Muscle of arm (tissue), 12 donors: Measurements from ENCODE around the gene SSRP1. TPM values are rescaled to one million over a fixed set of nuclear protein-coding genes. Genes with fewer than 3 reads are reported as not detected.
"Not testable (repeated sequence)": the region's sequence is repeated elsewhere in the genome, so short reads cannot be mapped to it uniquely, and the experiment has no call there.

Experiments
- DNase-seq: peaks from one replicate; pipeline ENCODE4 v3.0.0-alpha.2; 2013
- polyA plus RNA-seq, 12 donors: library from polyadenylated mRNA; unstranded; fragments of 120-200 nt; gene quantifications; one replicate each; pipeline ENCODE4 v1.2.1, GENCODE V29; 2013; ENCODE audit not compliant: insufficient read length in 12 of 12

The SSRP1 gene
- polyA plus RNA-seq, 12 donors: 75.2 to 157 (median 94.7) TPM; not detected in 1

GRCh38 chr11:57361420-57361819 lies 25.7 kb upstream of the SSRP1 start:
- not testable (repeated sequence) for DNase-seq

- DNase-seq: no peak
Measured at GRCh38 chr11:57360991-57361390, 25.3 kb upstream of the SSRP1 start.

- DNase-seq: no peak
Measured at GRCh38 chr11:57359896-57360690, 24.4 kb upstream of the SSRP1 start.

GRCh38 chr11:57359396-57359795 lies 23.7 kb upstream of the SSRP1 start:
- no peak for DNase-seq

- no peak for DNase-seq
Measured at GRCh38 chr11:57358991-57359390, 23.3 kb upstream of the SSRP1 start.

- DNase-seq: no peak
Measured at GRCh38 chr11:57358543-57358961, 22.9 kb upstream of the SSRP1 start.

GRCh38 chr11:57357856-57358255 lies 22.2 kb upstream of the SSRP1 start:
- DNase-seq: no peak

GRCh38 chr11:57357310-57357709 lies 21.6 kb upstream of the SSRP1 start:
- no peak for DNase-seq

GRCh38 chr11:57356268-57356667 lies 20.6 kb upstream of the SSRP1 start:
- no peak for DNase-seq

- DNase-seq: no peak
Measured at GRCh38 chr11:57354699-57355098, 19.0 kb upstream of the SSRP1 start.

GRCh38 chr11:57353852-57354251 lies 18.2 kb upstream of the SSRP1 start:
- DNase-seq: no peak

GRCh38 chr11:57353446-57353845 lies 17.8 kb upstream of the SSRP1 start:
- no peak for DNase-seq

GRCh38 chr11:57353036-57353435 lies 17.3 kb upstream of the SSRP1 start:
- DNase-seq: no peak

GRCh38 chr11:57349491-57350274 lies 14.0 kb upstream of the SSRP1 start:
- DNase-seq: peak; percentile 66

GRCh38 chr11:57348636-57349313 lies 13.1 kb upstream of the SSRP1 start:
- no peak for DNase-seq

GRCh38 chr11:57348052-57348451 lies 12.4 kb upstream of the SSRP1 start:
- DNase-seq: no peak

GRCh38 chr11:57347336-57347735 lies 11.6 kb upstream of the SSRP1 start:
- no peak for DNase-seq

- no peak for DNase-seq
Measured at GRCh38 chr11:57345555-57346211, 10.0 kb upstream of the SSRP1 start.

GRCh38 chr11:57344826-57345225 lies 9.1 kb upstream of the SSRP1 start:
- DNase-seq: no peak

- no peak for DNase-seq
Measured at GRCh38 chr11:57343825-57344224, 8.1 kb upstream of the SSRP1 start.

GRCh38 chr11:57342702-57343101 lies 7.0 kb upstream of the SSRP1 start:
- no peak for DNase-seq

GRCh38 chr11:57341250-57341808 lies 5.6 kb upstream of the SSRP1 start:
- DNase-seq: no peak
